HG02943 (cell line): ENCODE data around the gene PTGES2.

Source experiments
- ATAC-seq: cut with Tn5 transposase; IDR thresholded peaks from one replicate; pipeline ENCODE4 v1.9.1; 2021; ENCODE audit warnings: mild to moderate bottlenecking, low read depth, moderate library complexity; ENCODE audit not compliant: unreplicated experiment

Gene PTGES2

DNA sequence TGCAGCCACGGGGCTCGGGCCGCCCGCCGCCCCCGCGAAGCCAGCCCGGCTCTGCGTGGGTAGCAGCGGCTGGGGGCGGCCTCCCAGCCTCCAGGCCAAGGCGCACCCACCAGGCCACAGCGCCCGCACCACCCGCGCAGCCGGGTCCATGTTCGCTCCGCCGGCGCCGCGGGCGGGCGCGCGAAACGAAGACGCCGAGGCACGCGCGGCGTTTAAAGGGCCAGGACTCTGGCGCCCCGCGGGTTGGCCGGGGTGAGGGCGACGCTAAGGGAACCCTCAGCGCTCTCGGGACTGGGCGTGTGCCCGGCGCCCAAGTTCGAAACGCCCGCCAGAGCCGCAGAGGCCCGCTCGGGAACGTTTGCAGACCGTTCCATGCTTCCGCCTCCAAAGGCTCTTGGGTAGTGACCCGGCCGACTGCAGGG is at the start of gene PTGES2:
TSS of gene PTGES2 (minus strand) at position 162 of the 422 bp plus-strand sequence. CDS start at position 150, 12 bp downstream.
- peak; percentile 48 for ATAC-seq

DNA sequence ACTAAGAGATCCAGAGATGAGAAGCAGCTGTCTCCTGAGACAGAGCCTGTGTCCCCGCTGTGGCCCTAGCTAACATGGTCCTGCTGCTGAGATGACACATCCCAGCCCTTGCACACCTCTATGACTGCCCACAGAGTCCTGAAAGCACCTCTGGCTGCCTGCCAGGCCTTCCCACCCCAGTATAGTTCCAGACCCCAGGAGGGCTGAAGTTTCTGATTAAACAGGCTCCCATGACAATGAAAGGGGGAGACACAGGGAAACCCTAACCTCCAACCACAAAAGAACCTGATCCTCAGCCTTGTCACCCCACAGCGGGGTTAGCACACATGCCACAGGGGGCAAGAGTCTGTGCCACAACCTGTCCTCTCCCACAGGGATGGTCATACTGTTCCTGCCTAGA is 48.2 kb upstream of the PTGES2 start:
- no peak for ATAC-seq

- no peak for ATAC-seq
Measured at GRCh38 chr9:128175102-128175563, 47.6 kb upstream of the PTGES2 start.

GRCh38 chr9:128174062-128174461 is 46.5 kb upstream of the PTGES2 start:
- no peak for ATAC-seq

GRCh38 chr9:128169925-128170324 is 42.4 kb upstream of the PTGES2 start:
- ATAC-seq = no peak

GRCh38 chr9:128169492-128169891 is 42.0 kb upstream of the PTGES2 start:
- no peak for ATAC-seq

DNA sequence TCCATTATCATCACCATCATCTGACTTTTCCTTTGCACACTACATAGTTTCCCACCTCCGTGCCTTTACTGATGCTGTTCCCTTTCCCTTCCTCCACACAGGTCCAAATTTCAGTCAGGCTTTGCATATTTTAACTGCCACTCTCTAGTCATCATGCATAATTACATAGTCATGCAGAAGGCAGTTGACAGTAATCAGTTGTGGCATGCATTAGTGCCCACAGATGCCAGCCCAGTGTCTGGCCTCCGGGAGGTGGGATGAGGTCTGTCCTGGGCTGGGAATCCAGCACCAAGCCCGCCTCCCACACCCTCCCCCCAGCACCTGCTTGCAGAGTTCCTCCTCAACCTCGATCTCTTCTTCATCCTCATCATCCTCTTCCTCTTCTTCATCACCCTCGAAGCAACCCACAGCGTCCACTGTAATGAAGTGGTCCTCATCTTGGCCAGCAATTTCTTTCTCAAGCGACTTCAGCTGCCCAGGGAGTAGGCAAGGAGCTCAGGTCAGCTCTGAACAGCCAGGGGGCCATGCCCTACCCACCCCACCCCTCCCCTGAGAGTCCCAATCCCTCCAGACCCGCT is 41.3 kb upstream of the PTGES2 start:
- ATAC-seq = no peak

DNA sequence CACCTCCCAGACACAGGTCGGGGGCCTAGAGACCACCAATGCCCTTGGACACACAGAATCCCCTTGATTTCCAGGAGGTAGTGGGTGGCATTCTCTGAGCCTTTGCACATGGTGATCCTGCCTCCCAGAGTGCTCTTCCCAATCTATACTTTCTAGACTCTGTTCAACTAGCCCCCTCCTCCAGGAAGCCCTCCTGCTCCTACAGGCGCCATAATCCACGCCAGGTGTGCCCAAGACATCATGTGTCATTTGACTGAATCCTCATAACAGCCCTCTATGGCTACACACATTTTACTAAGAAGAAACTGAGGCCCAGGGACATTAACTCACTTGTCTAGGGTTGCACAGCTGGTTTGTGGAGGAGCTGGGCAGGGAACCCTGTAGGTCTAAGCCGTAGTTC is 39.7 kb upstream of the PTGES2 start:
- ATAC-seq = no peak

GRCh38 chr9:128166169-128166568 is 38.6 kb upstream of the PTGES2 start:
- ATAC-seq = no peak

GRCh38 chr9:128164307-128164885 is 36.9 kb upstream of the PTGES2 start:
- no peak for ATAC-seq

DNA sequence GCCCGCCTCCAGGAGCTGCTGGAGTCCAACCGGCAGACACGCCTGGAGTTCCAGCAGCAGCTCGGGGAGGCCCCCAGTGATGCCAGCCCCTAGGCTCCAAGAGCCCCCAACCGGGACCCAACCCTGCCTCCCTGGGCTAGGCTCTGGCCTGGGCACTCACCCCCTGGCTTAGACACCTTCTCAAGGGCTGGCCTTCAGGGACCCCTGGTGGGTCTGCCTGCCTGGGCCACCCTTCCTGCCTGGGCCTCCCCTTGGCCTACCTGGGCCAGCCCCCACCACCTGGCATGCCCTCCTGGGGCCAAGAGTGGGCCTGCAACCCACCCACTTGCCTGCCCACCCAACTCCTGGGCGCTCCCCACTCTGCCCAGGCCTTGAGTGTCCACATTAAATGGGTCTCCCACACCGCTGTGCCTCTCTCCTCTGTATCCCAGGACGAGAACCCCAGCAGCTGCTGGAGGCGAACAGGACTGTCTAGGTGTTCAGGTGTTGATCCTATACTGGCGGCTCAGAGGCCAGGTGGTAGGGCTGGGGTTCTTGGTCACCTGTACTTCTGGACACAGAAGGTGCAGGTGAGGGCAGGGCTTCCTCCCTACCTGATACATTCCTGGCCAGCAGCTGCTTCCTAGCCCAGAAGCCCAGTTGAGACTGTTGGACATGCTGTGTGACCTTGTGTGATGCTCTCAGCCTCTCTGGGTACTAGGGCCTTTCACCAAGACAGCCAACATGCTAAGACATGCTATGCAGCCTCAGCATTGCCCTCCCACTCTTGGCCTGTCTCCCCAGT is 36.2 kb upstream of the PTGES2 start:
- no peak for ATAC-seq

DNA sequence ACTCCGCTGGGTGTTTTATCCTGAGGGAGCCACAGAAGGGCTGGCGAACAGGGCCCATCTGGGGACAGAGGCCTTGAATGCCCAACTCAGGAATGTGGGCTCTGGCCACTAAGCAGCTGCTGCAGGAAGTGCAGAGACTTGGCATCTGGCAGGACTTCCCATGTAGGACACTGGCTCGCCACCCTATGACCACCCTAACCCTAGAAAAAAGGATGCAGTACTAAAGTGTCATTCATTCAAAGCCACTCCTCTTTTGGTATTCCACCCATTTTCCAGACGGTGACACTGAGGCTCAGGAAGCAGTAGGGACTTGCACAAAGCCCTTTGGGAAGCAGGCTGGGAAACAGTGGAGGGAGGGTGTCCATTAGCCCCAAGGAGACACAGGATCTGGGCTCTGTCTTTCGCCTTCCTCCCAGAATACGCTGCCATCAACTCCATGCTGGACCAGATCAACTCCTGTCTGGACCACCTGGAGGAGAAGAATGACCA is 35.5 kb upstream of the PTGES2 start:
- no peak for ATAC-seq

- ATAC-seq = no peak
Measured at GRCh38 chr9:128162215-128163026, 34.9 kb upstream of the PTGES2 start.

DNA sequence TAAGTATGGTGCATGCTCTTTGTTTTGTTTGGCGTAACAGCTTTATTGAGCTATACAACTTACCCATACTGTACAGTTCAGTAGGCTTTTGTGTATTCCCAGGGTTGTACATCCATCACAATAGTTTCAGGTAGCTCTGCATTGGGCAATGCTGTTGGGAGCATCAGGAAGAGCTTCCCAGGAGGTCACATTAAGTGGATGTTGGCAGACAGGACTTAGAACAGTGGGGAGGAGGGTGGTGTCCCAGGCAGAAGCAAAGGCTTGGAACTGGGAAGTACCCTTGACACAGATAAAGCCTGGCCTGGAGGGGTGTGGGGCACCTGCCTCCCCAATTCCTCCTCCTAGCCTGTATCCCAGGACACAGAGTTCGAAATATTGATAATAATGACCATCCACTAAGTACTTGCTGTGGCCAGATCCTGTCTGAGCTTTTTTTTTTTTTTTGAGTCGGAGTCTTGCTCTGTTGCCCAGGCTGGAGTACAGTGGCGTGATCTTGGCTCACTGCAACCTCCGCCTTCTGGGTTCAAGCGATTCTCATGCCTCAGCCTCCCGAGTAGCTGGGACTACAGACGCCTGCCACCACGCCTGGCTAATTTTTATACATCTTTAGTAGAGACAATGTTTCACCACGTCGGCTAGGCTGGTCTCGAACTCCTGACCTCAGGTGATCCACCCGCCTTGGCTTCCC is 33.8 kb upstream of the PTGES2 start:
- no peak for ATAC-seq

DNA sequence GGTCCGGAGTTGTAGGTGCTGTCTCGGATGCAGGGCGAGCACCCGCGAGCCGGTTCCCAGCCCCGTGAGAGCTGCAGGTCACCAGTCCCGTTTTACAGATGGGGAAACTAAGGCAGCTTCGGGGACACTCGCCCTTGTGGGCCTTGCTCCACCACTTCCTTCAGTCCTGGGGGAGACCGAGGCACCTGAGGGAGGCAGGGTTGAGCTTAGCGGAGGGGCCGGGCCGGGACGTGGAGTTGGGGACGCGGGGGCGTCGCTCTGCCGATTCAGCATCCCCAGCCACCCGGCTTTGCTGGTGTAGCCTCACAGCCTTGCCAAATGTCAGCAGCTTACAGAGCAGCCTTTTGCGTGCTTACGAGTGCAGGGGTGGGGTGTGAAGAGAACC is 33.1 kb upstream of the PTGES2 start:
- ATAC-seq = peak; percentile 13

- ATAC-seq = peak; percentile 62
Measured at GRCh38 chr9:128159784-128160602, 32.5 kb upstream of the PTGES2 start, which contains the start of gene BBLN. Gene BBLN (plus strand): TSS chr9:128160265. CDS start chr9:128160408, 143 bp downstream.

DNA sequence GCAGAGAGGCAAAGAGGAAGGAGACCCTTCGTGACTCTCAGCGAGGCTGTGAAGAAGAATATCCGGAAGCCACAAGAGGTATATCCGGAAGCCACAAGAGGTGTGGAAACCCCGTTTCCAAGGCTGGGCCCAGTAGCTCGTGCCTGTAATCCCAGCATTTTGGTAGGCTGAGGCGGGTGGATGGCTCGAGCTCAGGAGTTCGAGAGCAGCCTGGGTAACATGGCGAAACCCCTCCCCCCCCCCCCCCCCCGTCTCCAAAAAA is 31.9 kb upstream of the PTGES2 start:
- ATAC-seq = no peak

- ATAC-seq = no peak
Measured at GRCh38 chr9:128155736-128156500, 28.4 kb upstream of the PTGES2 start.
